Measurements from ENCODE around the gene ADAMTSL4. TPM values are rescaled to one million over a fixed set of nuclear protein-coding genes. Genes with fewer than 3 reads are reported as not detected.

The ADAMTSL4 gene
- polyA plus RNA-seq (2013, experiment 1 of 2) = 15.0 TPM
- polyA plus RNA-seq (2013, experiment 2 of 2) = 14.4 TPM

DNA sequence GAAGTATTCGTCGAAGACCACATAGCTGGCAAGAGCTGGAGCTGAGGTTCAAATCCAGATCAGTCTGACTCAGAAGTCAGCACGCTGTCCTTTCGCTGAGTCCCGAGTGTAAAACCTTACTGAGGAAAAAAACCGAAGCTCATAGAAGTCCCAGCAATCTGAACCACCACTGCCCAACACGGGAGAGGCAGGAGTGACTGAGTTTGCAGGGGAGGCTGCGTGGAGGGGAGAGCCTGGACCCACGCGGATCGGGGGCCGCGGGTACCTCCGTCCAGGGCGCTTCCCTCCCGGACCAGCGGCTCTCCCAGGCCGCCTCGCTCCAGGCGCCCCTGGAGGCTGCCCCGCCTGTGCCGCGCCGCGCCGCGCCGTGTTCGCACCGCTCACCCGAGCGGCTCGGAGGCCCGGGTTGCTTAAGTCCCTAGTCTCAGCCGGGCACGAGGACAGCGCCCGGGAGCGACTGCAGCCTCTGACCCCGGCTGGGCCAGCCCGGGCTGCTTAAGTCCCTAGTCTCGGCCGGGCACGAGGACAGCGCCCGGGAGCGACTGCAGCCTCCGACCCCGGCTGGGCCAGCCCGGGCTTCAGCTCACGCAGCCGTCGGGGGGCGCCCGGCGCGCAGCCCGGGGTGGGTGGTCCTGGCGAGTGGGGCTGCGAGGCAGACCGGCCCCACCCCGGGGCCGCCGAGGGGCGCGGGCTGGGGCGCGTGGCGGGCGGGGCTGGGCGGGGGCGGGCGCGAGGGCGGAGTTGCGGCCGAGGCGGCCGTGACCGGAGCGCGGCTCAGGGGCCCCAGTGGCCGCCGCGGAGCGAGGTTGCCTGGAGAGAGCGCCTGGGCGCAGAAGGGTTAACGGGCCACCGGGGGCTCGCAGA is at the start of gene ADAMTSL4:
TSS of gene ADAMTSL4 (plus strand) at position 777 of the 864 bp plus-strand sequence. CDS start 2,881 bp downstream, outside the sequence.
- H2AFZ ChIP-seq (ENCODE audit: low read depth, low read length) = no peak within 1 kb of the TSS
- peak within 1 kb of the TSS; percentile 80 to 86 for H3K4ac ChIP-seq (ENCODE audit: low read depth in 1 of 2, low read length in 2 of 2)
- peaks cover 0 to 3% of the 10 kb centered on the region in 2 experiments for H3K36me3 ChIP-seq (ENCODE audit: control insufficient read depth in 1 of 2, insufficient read depth in 2 of 2, low read depth in 1 of 2, low read length in 2 of 2)
- H2BK120ac ChIP-seq (ENCODE audit: low read depth, low read length) = peak within 1 kb of the TSS; percentile 82
- H3K27ac ChIP-seq (ENCODE audit: low read length, poor library complexity, severe bottlenecking) = no peak within 1 kb of the TSS
- DNase-seq = peak; percentile 86
- peak within 1 kb of the TSS; percentile 90 for H2BK15ac ChIP-seq (ENCODE audit: low read depth, poor library complexity, severe bottlenecking)
- H4K8ac ChIP-seq (ENCODE audit: low read length) = peak within 1 kb of the TSS; percentile 84
- H3K79me1 ChIP-seq (replicated peaks; ENCODE audit: low read length, poor library complexity, severe bottlenecking) = no peaks in the 10 kb centered on the region
- H2BK5ac ChIP-seq (ENCODE audit: low read depth, low read length, poor library complexity, severe bottlenecking) = no peak within 1 kb of the TSS
- peak within 1 kb of the TSS; percentile 95 for H3K4me2 ChIP-seq (ENCODE audit: low read length, poor library complexity, severe bottlenecking)
- 1% methylated on average over 52 of the region's 91 CpGs for WGBS
- peak within 1 kb of the TSS; percentile 89 for H3K9ac ChIP-seq (ENCODE audit: low read length)
- peak within 1 kb of the TSS; percentile 56 to 87 for H3K4me3 ChIP-seq (ENCODE audit: insufficient read depth in 1 of 2, low read depth in 1 of 2, low read length in 2 of 2)
- H3K23ac ChIP-seq (ENCODE audit: low read length in 2 of 2) = peak within 1 kb of the TSS in 1 of 2 experiments; percentile 52
- H4K91ac ChIP-seq (ENCODE audit: low read length) = no peak within 1 kb of the TSS
- no peaks in the 10 kb centered on the region for H3K27me3 ChIP-seq (ENCODE audit: control insufficient read depth in 1 of 2, insufficient read depth in 1 of 2, low read length in 2 of 2)
- H3K14ac ChIP-seq (ENCODE audit: low read length in 2 of 2) = peak within 1 kb of the TSS in 1 of 2 experiments; percentile 23
- H2AK5ac ChIP-seq (ENCODE audit: low read length, severe bottlenecking) = no peak within 1 kb of the TSS
- peak within 1 kb of the TSS; percentile 28 to 73 for H2BK12ac ChIP-seq (ENCODE audit: low read length in 2 of 2)
- H3K4me1 ChIP-seq (ENCODE audit: control insufficient read depth, insufficient read depth, low read depth, low read length) = peaks cover 21% of the 10 kb centered on the region
- H3K9me3 ChIP-seq (ENCODE audit: control insufficient read depth, low read length) = no peaks in the 10 kb centered on the region
- peak within 1 kb of the TSS; percentile 81 to 89 for H3K18ac ChIP-seq (ENCODE audit: low read depth in 1 of 2, low read length in 2 of 2)

DNA sequence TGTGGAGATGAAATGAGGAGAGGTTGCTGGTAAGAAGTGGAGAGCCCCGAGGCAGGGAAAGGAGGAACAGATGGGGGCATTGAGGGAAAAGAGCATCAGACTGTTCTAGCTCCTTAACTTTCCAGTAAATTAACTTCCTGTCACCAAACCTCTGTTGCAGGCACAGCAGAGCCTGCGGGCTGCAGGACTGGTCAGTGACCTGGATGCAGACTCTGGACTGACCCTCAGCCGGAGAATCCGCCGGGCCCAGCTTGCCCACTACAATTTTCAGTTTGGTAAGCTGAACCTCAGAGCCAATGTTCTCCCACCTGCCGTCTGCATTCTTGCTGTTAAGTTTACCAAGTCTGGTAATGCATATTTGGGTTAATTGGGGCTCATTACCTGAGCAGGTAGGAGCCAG is 43.8 kb upstream of the ADAMTSL4 start:
- no peak for DNase-seq
- WGBS = 91% methylated on average over 5 of the region's 6 CpGs
- no peak overlapping the region for H3K9ac ChIP-seq (ENCODE audit: low read length)

DNA sequence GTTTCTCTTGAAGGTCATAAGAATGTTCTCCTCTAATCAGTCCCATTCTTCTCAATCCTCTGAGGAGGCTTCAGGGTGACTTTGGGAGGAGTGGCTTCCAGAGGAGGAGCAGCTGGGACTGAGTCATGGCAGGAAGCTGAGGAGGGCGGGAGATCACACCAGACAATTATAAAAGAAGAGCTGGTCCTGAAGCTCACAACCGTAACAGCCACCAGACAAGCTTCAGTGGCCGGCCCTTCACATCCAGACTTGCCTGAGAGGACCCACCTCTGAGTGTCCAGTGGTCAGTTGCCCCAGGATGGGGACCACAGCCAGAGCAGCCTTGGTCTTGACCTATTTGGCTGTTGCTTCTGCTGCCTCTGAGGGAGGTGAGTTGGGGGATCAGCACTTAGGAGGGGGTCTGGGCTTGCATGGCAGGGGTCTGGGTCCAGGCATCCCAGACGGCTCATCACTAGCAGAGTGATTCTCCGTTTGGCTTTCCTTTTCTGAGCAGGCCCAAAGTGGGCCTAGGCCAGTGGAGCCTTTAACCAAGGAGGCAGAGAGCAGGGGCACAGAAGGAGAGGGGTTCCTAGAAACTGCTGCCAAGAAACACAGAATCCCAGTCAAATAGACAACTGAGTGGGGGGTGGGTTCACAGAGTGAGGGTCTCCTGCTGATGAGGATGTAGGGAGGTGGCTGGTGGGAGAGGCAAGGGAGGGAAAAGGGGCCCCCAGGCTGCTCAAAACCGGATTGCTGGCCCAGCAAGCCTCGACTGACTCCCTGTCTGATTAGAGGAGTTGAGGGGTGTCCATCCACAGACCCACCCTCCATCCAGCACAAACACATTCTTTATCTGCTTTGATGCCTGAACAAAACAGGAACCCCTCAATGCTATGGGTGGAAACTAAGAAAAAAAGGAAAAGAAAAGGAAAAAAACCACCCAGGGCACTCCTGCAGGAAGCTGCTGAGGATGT is 41.0 kb upstream of the ADAMTSL4 start, which contains the start of gene ECM1:
TSS of gene ECM1 (plus strand) at position 198 of the 953 bp plus-strand sequence. CDS start at position 299, 101 bp downstream.
- Histone ChIP-seq H2BK15ac (ENCODE audit: low read depth, poor library complexity, severe bottlenecking) (peak within 1 kb of the TSS; percentile 97), H3K79me1 (replicated peaks; ENCODE audit: low read length, poor library complexity, severe bottlenecking) (peaks cover 7% of the 10 kb centered on the region), H2BK120ac (ENCODE audit: low read depth, low read length) (peak within 1 kb of the TSS; percentile 80), H3K4me2 (ENCODE audit: low read length, poor library complexity, severe bottlenecking) (no peak within 1 kb of the TSS), H3K4ac (ENCODE audit: low read depth in 1 of 2, low read length in 2 of 2) (peak within 1 kb of the TSS; percentile 42 to 83), H3K27me3 (ENCODE audit: control insufficient read depth in 1 of 2, insufficient read depth in 1 of 2, low read length in 2 of 2) (no peaks in the 10 kb centered on the region), H2BK5ac (ENCODE audit: low read depth, low read length, poor library complexity, severe bottlenecking) (no peak within 1 kb of the TSS), H3K14ac (ENCODE audit: low read length in 2 of 2) (peak within 1 kb of the TSS in 1 of 2 experiments; percentile 89), H3K23ac (ENCODE audit: low read length in 2 of 2) (peak within 1 kb of the TSS in 1 of 2 experiments; percentile 87), H3K9ac (ENCODE audit: low read length) (peak within 1 kb of the TSS; percentile 92), H3K36me3 (ENCODE audit: control insufficient read depth in 1 of 2, insufficient read depth in 2 of 2, low read depth in 1 of 2, low read length in 2 of 2) (peaks cover 40 to 70% of the 10 kb centered on the region in 2 experiments), H4K8ac (ENCODE audit: low read length) (peak within 1 kb of the TSS; percentile 73), H3K4me1 (ENCODE audit: control insufficient read depth, insufficient read depth, low read depth, low read length) (peaks cover 19% of the 10 kb centered on the region), H3K9me3 (ENCODE audit: control insufficient read depth, low read length) (no peaks in the 10 kb centered on the region), H3K27ac (ENCODE audit: low read length, poor library complexity, severe bottlenecking) (peak within 1 kb of the TSS; percentile 21), H2AK5ac (ENCODE audit: low read length, severe bottlenecking) (peak within 1 kb of the TSS; percentile 65), H3K4me3 (ENCODE audit: insufficient read depth in 1 of 2, low read depth in 1 of 2, low read length in 2 of 2) (peak within 1 kb of the TSS in 1 of 2 experiments; percentile 86), H4K91ac (ENCODE audit: low read length) (peak within 1 kb of the TSS; percentile 77), H3K18ac (ENCODE audit: low read depth in 1 of 2, low read length in 2 of 2) (peak within 1 kb of the TSS; percentile 87 to 90), H2AFZ (ENCODE audit: low read depth, low read length) (peak within 1 kb of the TSS; percentile 36), H2BK12ac (ENCODE audit: low read length in 2 of 2) (peak within 1 kb of the TSS; percentile 75 to 92)
- DNase-seq = peak; percentile 88
- WGBS = 24% methylated on average over 4 of the region's 7 CpGs

More for the DNA sequence above, 43.8 kb upstream of the ADAMTSL4 start:
- H3K4me3 ChIP-seq (ENCODE audit: insufficient read depth in 1 of 2, low read depth in 1 of 2, low read length in 2 of 2) = no peak overlapping the region
- no peak overlapping the region for H2AK5ac ChIP-seq (ENCODE audit: low read length, severe bottlenecking)
- no peak overlapping the region for H2AFZ ChIP-seq (ENCODE audit: low read depth, low read length)
- no peak overlapping the region for H4K91ac ChIP-seq (ENCODE audit: low read length)
- no peak overlapping the region for H3K27ac ChIP-seq (ENCODE audit: low read length, poor library complexity, severe bottlenecking)
- no peaks in the 10 kb centered on the region for H3K27me3 ChIP-seq (ENCODE audit: control insufficient read depth in 1 of 2, insufficient read depth in 1 of 2, low read length in 2 of 2)
- H3K4me1 ChIP-seq (ENCODE audit: control insufficient read depth, insufficient read depth, low read depth, low read length) = peaks cover 16% of the 10 kb centered on the region
- no peaks in the 10 kb centered on the region for H3K9me3 ChIP-seq (ENCODE audit: control insufficient read depth, low read length)
- no peak overlapping the region for H3K4ac ChIP-seq (ENCODE audit: low read depth in 1 of 2, low read length in 2 of 2)
- peaks cover 7% of the 10 kb centered on the region for H3K79me1 ChIP-seq (replicated peaks; ENCODE audit: low read length, poor library complexity, severe bottlenecking)
- H2BK12ac ChIP-seq (ENCODE audit: low read length in 2 of 2) = no peak overlapping the region
- H2BK15ac ChIP-seq (ENCODE audit: low read depth, poor library complexity, severe bottlenecking) = no peak overlapping the region
- H3K36me3 ChIP-seq (ENCODE audit: control insufficient read depth in 1 of 2, insufficient read depth in 2 of 2, low read depth in 1 of 2, low read length in 2 of 2) = peaks cover 26 to 55% of the 10 kb centered on the region in 2 experiments
- H3K23ac ChIP-seq (ENCODE audit: low read length in 2 of 2) = no peak overlapping the region
- no peak overlapping the region for H2BK5ac ChIP-seq (ENCODE audit: low read depth, low read length, poor library complexity, severe bottlenecking)
- no peak overlapping the region for H3K14ac ChIP-seq (ENCODE audit: low read length in 2 of 2)
- no peak overlapping the region for H3K4me2 ChIP-seq (ENCODE audit: low read length, poor library complexity, severe bottlenecking)
- H4K8ac ChIP-seq (ENCODE audit: low read length) = no peak overlapping the region
- no peak overlapping the region for H3K18ac ChIP-seq (ENCODE audit: low read depth in 1 of 2, low read length in 2 of 2)
- no peak overlapping the region for H2BK120ac ChIP-seq (ENCODE audit: low read depth, low read length)

All from mesenchymal stem cell (in vitro differentiated cells and primary cell).